Activated CD8-positive, alpha-beta memory T cell treated with anti-CD3 and anti-CD28 coated beads, Interleukin-2, amount 10 ng/mL, durations not matched to agents 7 days and 5 days (primary cell): ENCODE measurements around the gene CANT1. TPM values are rescaled to one million over a fixed set of nuclear protein-coding genes. Genes with fewer than 3 reads are reported as not detected.

ENCODE experiments used
- ATAC-seq: fragments of 150-1000 bp; cut with Tn5 transposase; one replicate; pipeline ENCODE4 v1.10.0; 2021; ENCODE audit warnings: moderate library complexity
- CTCF ChIA-PET: fragments of 350-600 bp; sonication (Branson Sonifier 250); formaldehyde crosslinking; loops from one replicate; lab custom pipeline; 2021; ENCODE audit warnings: antibody characterized with exemption; lab: Charles Lee
- DNase-seq: peaks from one replicate; pipeline ENCODE4 v3.0.0-alpha.2; 2020
- H3K27ac Mint-ChIP-seq: one replicate; pipeline ENCODE4 v1.8.0; 2021; ENCODE audit warnings: mild to moderate bottlenecking, mixed read lengths
- H3K27me3 Mint-ChIP-seq: one replicate; pipeline ENCODE4 v1.8.0; 2021; ENCODE audit warnings: mixed read lengths
- H3K36me3 Mint-ChIP-seq: one replicate; pipeline ENCODE4 v1.8.0; 2021; ENCODE audit warnings: mild to moderate bottlenecking, mixed read lengths
- H3K4me1 Mint-ChIP-seq: one replicate; pipeline ENCODE4 v1.8.0; 2021; ENCODE audit warnings: mixed read lengths
- H3K4me3 Mint-ChIP-seq: one replicate; pipeline ENCODE4 v1.8.0; 2021; ENCODE audit warnings: mild to moderate bottlenecking, moderate library complexity, mixed read lengths
- H3K9me3 Mint-ChIP-seq: one replicate; pipeline ENCODE4 v1.8.0; 2022; ENCODE audit warnings: low read depth, mixed read lengths
- total RNA-seq, 2 experiments: library from RNA; stranded (reverse); gene quantifications; one replicate each; pipeline ENCODE4 v1.2.3, GENCODE V29; 2021

CANT1 gene
- total RNA-seq, 2 experiments from 2014 or later = 67.2 to 78.3 TPM

- Mint-ChIP-seq H3K4me3 (no peak overlapping the region), H3K4me1 (peaks cover 6% of the 10 kb centered on the region), H3K9me3 (no peaks in the 10 kb centered on the region), H3K36me3 (no peaks in the 10 kb centered on the region), H3K27me3 (peaks cover 52% of the 10 kb centered on the region), H3K27ac (no peak overlapping the region)
- CTCF ChIA-PET = interaction anchor here (0.9 to 1.8 kb wide), 3 partner anchors 21 to 26 kb away, joined by 3 to 4 read pairs (median 3); no protein-coding TSS in a partner anchor
- DNase-seq = peak; percentile 68
- peak; percentile 35 for ATAC-seq
These were observed 10.3 kb upstream of the CANT1 start for GRCh38 chr17:79019632-79020584.

DNA sequence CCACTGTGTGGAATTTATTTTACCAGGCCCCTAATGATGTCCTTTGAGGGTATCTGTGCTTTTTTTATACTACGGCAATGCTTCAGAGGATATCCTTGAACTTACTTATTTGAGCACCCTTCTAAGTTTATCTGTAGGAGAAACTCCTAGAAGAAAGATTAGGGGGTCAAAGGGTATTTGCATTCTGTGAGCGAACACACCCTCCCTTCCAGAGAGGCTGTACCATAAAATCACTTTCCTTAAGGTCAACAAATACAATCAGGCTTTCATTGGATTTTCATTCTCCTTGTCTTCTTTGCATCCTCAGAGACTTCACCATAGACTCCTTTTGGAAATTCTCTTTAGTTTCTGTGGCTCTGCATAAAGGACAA, 9.7 kb upstream of the CANT1 start:
- Mint-ChIP-seq H3K9me3 (no peaks in the 10 kb centered on the region), H3K36me3 (no peaks in the 10 kb centered on the region)
- CTCF ChIA-PET = no interaction called here

GRCh38 chr17:79018370-79018695, 8.8 kb upstream of the CANT1 start:
- peaks cover 2% of the 10 kb centered on the region for H3K36me3 Mint-ChIP-seq
- DNase-seq = no peak
- H3K4me1 Mint-ChIP-seq = no peaks in the 10 kb centered on the region
- CTCF ChIA-PET = no interaction called here
- no peak overlapping the region for H3K4me3 Mint-ChIP-seq
- ATAC-seq = no peak
- H3K27me3 Mint-ChIP-seq = peaks cover 46% of the 10 kb centered on the region
- no peak overlapping the region for H3K27ac Mint-ChIP-seq
- peaks cover 3% of the 10 kb centered on the region for H3K9me3 Mint-ChIP-seq

More for the DNA sequence above, 9.7 kb upstream of the CANT1 start:
- peaks cover 48% of the 10 kb centered on the region for H3K27me3 Mint-ChIP-seq
- no peak for DNase-seq
- no peak overlapping the region for H3K4me3 Mint-ChIP-seq
- H3K27ac Mint-ChIP-seq = no peak overlapping the region
- H3K4me1 Mint-ChIP-seq = peaks cover 3% of the 10 kb centered on the region
- ATAC-seq = no peak

- CTCF ChIA-PET = no interaction called here
- ATAC-seq (no peak), DNase-seq (no peak)
- Mint-ChIP-seq H3K27me3 (peaks cover 46% of the 10 kb centered on the region), H3K9me3 (peaks cover 3% of the 10 kb centered on the region), H3K36me3 (peaks cover 2% of the 10 kb centered on the region), H3K27ac (no peak overlapping the region), H3K4me3 (no peak overlapping the region), H3K4me1 (no peaks in the 10 kb centered on the region)
These were observed 8.2 kb upstream of the CANT1 start for GRCh38 chr17:79017546-79018369.

DNA sequence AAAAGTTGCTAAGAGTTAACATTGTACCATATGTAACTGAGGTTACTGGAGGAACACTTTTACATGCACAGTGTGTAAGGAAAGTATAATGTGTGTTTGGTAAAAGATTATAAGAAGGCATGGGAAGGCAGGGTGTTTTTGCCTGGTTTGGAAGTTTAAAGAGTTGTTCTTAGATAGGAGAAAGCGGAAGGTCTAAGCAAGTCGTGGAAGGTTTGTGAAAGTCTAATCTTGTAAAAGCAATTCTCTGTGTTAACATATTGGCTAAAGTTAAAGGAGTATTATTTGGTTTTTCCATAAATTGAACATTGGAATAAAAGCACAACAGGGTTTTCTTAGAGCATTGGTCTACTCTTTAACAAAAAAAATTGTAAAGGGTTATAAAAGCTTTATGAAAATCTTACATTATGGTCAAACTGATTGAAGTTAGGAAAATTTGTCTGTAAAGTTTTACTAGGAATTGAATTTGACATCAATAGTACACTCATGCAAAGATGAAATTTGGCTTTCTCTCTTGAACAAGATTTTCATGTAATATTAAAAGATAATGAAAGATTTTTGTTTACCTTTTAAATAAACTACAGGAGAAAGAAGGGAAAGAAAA, 4.7 kb upstream of the CANT1 start:
- DNase-seq = no peak
- peaks cover 2% of the 10 kb centered on the region for H3K36me3 Mint-ChIP-seq
- CTCF ChIA-PET = no interaction called here
- no peak for ATAC-seq
- peaks cover 18% of the 10 kb centered on the region for H3K27me3 Mint-ChIP-seq
- H3K27ac Mint-ChIP-seq = no peak overlapping the region
- H3K4me3 Mint-ChIP-seq = no peak overlapping the region
- peaks cover 7% of the 10 kb centered on the region for H3K4me1 Mint-ChIP-seq
- H3K9me3 Mint-ChIP-seq = peaks cover 3% of the 10 kb centered on the region

DNA sequence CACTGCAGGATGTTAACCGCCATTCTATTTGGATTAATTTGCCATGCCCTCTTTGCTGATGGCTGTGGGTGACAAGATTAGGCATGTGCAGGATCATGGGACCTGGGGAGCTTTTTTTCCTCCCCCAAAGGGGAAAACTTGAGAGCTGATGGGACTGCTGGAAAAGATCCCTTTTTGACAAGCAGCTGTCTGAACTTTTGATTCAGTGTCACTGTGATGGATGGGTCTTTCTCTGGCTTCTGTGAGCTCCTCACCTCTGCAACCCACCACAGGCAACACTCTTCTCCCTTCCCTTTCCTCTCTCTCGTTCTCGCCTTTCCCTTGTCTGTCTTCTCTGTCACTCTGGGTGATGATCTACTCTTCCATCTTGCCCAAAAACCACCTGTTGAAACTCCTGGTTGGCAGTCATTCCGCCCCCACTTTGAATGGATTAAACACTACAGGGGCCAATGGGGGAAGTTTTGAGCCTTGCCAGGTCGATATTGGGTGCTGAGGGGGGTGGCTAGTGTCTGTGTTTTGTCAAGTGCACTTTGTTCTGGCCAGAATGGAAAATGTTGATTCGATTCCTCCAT, 3.1 kb upstream of the CANT1 start:
- Mint-ChIP-seq H3K4me1 (peaks cover 20% of the 10 kb centered on the region), H3K27me3 (peaks cover 13% of the 10 kb centered on the region), H3K27ac (no peak overlapping the region), H3K9me3 (peaks cover 3% of the 10 kb centered on the region), H3K4me3 (no peak overlapping the region), H3K36me3 (peaks cover 2% of the 10 kb centered on the region)
- ATAC-seq = no peak
- no peak for DNase-seq
- CTCF ChIA-PET = no interaction called here

DNA sequence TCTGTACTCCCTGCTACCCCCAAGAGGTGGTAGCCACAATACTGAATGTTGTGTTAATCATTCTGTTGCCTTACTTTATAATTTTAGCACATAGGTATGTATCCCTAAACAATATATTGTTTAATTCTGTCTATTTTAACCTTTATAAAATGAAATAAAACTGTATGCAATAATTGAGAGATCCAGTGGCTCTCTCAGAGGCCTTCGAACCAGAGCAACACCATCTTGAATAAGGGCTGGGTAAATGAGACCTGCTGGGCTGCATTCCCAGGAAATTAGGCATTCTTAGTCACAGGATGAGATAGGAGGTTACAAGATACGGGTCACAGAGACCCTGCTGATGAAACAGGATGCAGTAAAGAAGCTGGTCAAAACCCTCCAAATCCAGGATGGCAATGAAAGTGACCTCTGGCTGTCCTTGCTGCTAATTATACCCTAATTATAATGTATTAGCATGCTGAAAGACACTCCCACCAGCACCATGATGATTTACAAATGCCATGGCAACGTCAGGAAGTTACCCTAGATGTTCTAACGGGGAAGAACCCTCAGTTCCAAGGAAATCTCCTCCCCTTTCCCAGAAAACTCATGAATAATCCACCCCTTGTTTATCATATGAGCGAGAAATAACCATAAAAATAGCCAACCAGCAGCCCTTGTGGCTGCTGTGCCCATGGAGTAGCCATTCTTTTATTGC, 2.0 kb upstream of the CANT1 start:
- Mint-ChIP-seq H3K36me3 (peaks cover 5% of the 10 kb centered on the region), H3K9me3 (peaks cover 3% of the 10 kb centered on the region), H3K27me3 (peaks cover 13% of the 10 kb centered on the region), H3K4me3 (no peak overlapping the region), H3K27ac (no peak overlapping the region), H3K4me1 (peaks cover 29% of the 10 kb centered on the region)
- ATAC-seq (no peak), DNase-seq (no peak)
- CTCF ChIA-PET = interaction anchor here (1.0 kb wide), 1 partner anchor 19 kb away, joined by 4 read pairs; no protein-coding TSS in a partner anchor

DNA sequence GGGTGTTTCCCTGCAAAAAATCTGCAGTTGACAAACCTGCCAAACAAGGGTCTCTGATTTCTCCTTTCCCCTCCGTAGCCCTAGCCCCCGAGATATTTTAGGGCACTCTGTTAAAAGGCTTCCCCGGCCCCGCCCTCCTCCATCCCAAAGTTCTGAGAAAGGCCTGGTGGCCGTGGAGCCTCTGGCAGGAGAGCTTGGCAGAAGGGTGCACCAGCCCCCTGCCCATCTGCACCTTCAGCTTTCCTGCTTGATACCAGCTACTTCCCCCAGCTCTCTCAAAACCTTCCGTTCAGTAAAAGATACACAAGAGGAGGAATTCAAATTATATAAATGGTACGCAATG, 711 bp upstream of the CANT1 start:
- DNase-seq (no peak), ATAC-seq (no peak)
- peak overlapping the region; percentile 85 for H3K4me3 Mint-ChIP-seq
- H3K27ac Mint-ChIP-seq = peak overlapping the region; percentile 88
- CTCF ChIA-PET = interaction anchor here (0.8 to 1.0 kb wide), 2 partner anchors 16 to 32 kb away, joined by 4 read pairs; no protein-coding TSS in a partner anchor
- H3K36me3 Mint-ChIP-seq = peaks cover 5% of the 10 kb centered on the region
- H3K4me1 Mint-ChIP-seq = peaks cover 42% of the 10 kb centered on the region
- H3K9me3 Mint-ChIP-seq = peaks cover 3% of the 10 kb centered on the region
- H3K27me3 Mint-ChIP-seq = peaks cover 13% of the 10 kb centered on the region

DNA sequence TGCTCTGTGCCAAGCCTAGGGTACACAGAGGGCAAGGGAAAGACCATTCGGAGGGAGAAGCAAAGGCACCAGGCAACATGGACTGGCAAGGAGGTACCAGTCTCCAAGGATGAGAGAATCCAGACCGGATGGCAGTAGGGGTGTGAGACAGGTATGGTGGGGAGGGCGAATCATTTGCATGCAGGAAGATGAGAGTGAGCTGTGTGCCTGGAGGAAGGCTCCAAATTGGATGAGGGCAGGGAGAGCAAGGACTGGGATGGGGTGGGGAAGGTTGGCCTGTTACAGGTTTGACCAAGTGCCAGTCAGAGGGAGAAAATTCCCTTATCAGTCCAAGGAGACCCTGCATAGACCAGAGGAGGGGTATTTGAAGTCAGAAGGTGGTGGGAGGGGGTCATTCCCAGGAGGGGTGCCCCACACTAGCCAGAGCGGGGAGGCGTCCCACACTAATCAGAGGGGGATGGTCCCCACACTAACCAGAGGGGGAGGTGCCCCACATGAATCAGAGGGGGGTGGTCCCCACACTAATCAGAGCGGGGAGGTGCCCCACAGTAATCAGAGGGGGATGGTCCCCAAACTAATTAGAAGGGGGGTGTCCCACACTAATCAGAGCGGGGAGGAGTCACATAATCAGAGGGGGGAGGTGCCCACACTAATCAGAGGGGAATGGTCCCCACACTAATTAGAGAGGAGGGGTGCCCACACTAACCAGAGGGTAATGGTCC, 737 bp downstream of the CANT1 start:
- Mint-ChIP-seq H3K4me1 (peaks cover 44% of the 10 kb centered on the region), H3K36me3 (peaks cover 3% of the 10 kb centered on the region), H3K9me3 (no peaks in the 10 kb centered on the region), H3K27me3 (peaks cover 9% of the 10 kb centered on the region), H3K4me3 (peak overlapping the region; percentile 85), H3K27ac (peak overlapping the region; percentile 93)
- CTCF ChIA-PET = interaction anchor here (0.6 to 1.5 kb wide), 4 partner anchors 34 to 65 kb away, joined by 3 to 4 read pairs (median 4); no protein-coding TSS in a partner anchor
- ATAC-seq (peak; percentile 4), DNase-seq (no peak)

GRCh38 chr17:79007504-79008381, 1.8 kb downstream of the CANT1 start:
- peaks cover 3% of the 10 kb centered on the region for H3K36me3 Mint-ChIP-seq
- H3K27ac Mint-ChIP-seq = peak overlapping the region; percentile 93
- peaks cover 44% of the 10 kb centered on the region for H3K4me1 Mint-ChIP-seq
- peaks cover under 1% of the 10 kb centered on the region for H3K27me3 Mint-ChIP-seq
- ATAC-seq = no peak
- H3K9me3 Mint-ChIP-seq = no peaks in the 10 kb centered on the region
- CTCF ChIA-PET = interaction anchor here (0.8 to 1.5 kb wide), 4 partner anchors 11 to 66 kb away, joined by 3 to 4 read pairs (median 3); partner anchors contain the start of gene LGALS3BP
- no peak for DNase-seq
- peak overlapping the region; percentile 85 for H3K4me3 Mint-ChIP-seq

GRCh38 chr17:79006794-79007503, 2.6 kb downstream of the CANT1 start:
- CTCF ChIA-PET = interaction anchor here (0.8 to 1.3 kb wide), 2 partner anchors 10 to 27 kb away, joined by 3 read pairs; partner anchors contain the start of gene LGALS3BP
- no peak for ATAC-seq
- Mint-ChIP-seq H3K27ac (peak overlapping the region; percentile 0), H3K4me3 (peak overlapping the region; percentile 4), H3K9me3 (no peaks in the 10 kb centered on the region), H3K36me3 (peaks cover 3% of the 10 kb centered on the region), H3K27me3 (no peaks in the 10 kb centered on the region), H3K4me1 (peaks cover 44% of the 10 kb centered on the region)
- DNase-seq = no peak
